ENCODE measurements around the gene POSTN.
"Not testable (repeated sequence)": the region's sequence is repeated elsewhere in the genome, so short reads cannot be mapped to it uniquely, and the experiment has no call there.

The POSTN gene

GRCh38 chr13:37596805-37597204 lies 1.8 kb downstream of the POSTN start:
- no peak for DNase-seq

DNA sequence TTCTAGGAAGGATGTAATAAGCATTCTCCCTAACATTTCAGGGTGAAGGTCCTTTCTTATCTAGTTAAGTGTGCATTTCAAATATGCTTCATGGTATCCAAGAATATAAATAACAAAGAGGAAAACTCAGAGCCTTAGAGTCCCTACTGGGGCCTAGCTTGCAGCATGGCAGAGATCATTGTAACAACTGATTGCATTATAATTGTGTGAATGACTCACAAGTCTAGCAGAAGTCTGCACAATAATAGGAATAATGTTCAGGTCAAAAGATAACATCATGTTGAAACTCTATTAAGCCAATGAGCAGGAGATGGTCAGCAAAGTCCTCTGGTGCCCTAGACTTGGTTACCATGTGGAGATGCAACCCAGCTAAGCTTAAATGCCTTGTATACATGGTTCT lies 3.4 kb downstream of the POSTN start:
- no peak for DNase-seq

DNA sequence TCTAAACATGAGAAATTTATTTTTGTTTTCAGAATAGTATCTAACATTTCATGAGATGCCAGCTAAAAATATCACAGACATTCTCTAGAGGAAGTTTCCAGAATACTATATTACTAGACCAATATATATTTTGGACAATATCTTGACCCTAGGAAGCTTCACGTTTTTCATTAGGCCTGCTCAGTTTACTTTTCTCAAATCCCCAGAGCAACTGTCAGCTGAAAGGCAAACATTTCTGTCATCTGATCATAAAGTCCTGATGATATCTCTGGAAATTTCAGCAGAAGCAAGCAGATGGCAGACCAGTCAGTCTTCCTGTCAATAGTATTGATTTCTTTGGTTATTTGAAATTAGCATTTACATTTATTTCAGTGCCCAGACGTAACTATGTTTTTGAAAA lies 4.0 kb downstream of the POSTN start:
- no peak for DNase-seq

- not testable (repeated sequence) for DNase-seq
These were observed 9.2 kb downstream of the POSTN start for GRCh38 chr13:37589381-37589780.

GRCh38 chr13:37587236-37587635 lies 11.3 kb downstream of the POSTN start:
- no peak for DNase-seq

- no peak for DNase-seq
These were observed 12.4 kb downstream of the POSTN start for GRCh38 chr13:37586164-37586563.

DNA sequence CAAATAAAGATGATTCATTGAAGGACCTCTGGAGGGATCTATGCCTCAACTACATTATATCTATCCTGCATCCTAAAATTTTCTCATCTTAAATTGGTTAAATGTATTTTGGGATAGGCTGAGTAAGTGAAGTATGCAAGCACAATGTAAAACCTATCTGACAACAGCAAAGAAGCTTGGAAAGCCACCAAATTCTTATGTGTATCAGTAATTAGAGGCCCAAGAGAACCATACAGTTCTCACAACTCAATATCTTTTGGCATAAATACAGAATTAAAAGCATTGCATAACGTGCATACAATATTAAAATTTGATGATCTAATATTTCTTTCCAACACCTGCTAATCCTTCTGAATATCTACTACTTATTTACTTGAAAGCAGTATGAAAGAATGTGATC lies 13.0 kb downstream of the POSTN start:
- DNase-seq: no peak

DNA sequence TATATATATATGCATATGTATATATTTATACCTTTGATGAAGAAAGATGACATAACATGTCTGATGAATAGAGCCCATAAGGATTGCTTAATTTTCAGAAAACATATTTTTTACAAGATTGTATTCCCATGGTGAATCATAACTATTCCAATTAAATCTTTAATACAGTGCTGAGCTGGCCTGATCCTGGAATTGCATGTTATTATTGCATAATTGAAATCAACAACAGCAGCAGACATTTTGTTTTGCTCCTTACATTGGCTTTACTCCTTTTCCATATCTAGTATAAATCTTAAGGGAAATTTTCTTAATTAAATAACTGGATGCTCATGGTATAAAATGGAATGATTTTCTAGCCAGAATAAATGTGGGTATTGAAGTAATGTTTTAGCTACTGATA lies 22.0 kb downstream of the POSTN start:
- DNase-seq: no peak

GRCh38 chr13:37565425-37565824 lies 33.1 kb downstream of the POSTN start:
- DNase-seq: no peak

- DNase-seq: no peak
These were observed 37.5 kb downstream of the POSTN start for GRCh38 chr13:37561031-37561430.

GRCh38 chr13:37560526-37560925 lies 38.0 kb downstream of the POSTN start:
- no peak for DNase-seq

DNA sequence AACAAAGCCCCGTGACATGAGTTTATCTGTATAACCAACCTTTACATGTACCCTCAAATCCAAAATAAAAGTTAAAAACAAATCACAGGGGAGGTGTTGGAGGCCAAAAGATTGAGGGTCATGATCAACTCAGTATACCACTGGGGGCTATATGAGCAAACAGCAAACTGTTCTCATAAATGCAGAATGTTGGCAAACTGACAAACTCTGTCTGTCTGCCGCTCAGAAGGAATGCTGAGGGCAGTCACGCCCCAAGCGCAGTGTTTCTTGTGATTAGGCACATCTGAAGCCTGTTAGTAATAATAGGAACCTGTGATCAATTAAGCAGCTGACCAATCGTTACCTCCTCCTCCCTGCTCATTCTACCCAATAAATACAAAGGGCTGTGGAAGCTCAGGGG lies 39.8 kb downstream of the POSTN start:
- DNase-seq: not testable (repeated sequence)

DNA sequence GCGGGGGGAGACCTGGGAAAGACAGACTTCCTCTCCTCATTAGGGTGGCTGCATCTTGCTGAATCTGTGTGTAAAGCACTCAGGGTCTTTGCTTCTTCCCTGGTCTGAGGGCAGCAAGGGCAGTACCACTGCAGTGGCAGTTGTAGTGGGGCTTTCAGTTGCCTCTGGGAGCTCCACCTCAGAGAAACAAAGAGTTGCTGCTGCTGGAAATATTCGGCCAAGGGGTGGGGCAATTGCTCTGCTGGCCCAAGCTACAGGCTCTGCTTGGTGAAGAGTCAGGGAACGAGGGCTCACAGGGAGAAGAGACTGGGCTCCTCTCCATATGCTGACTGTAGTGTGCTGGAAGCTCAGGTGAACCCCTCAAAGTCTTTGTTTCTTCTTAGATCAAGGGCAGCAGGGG lies 52.5 kb downstream of the POSTN start:
- DNase-seq: no peak

- DNase-seq: no peak
These were observed 53.6 kb downstream of the POSTN start for GRCh38 chr13:37544995-37545394.

DNA sequence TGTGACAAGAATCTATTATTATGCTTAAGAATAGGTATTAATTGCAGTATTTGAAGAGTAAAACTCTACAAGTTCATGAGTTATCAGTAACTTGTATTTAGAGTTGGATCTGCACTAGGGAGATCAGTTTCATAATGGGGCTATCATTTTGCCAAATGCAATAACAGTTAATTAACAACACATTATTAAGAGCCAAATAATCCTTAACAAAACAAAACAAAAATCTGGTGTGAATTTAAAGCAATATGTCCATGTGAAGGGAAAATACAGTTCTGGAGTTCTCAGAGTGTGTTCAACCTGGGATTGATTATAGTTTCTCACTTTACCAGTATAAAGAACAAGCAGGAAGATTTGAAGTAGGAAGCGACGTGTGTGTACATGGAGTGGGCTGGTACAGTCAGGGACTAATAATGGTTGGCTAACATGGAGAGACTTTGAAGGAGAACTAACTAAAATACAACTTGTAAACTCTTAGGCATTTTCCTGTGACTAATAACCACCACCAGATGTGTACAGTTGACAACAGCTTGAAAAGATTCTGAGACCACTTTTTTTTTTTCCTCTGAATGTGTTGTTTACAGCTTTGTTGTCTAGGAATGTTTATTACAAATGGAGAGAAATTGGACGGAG lies 58.5 kb downstream of the POSTN start:
- DNase-seq: no peak

GRCh38 chr13:37539170-37539569 lies 59.4 kb downstream of the POSTN start:
- DNase-seq: no peak

- no peak for DNase-seq
These were observed 63.1 kb downstream of the POSTN start for GRCh38 chr13:37535501-37535900.

DNA sequence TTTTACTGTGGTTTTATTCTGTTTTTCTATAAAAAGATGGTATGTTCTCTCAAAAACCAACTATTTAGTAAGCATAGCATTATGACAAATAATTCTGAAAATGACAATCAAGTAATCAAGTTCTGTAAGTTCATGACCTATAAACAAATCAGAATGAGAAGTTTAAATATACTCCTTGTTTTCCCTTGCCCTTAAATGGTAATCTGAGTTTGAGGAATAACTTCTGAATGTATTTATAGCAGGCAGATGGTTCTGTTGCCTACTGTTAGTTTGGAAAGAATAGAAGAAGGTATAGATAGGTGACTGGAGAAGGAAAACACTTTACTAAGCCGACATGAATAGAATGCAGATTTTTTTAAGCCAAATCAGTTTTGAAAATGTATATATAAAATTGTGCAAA lies 63.9 kb downstream of the POSTN start:
- DNase-seq: no peak

GRCh38 chr13:37534181-37534580 lies 64.4 kb downstream of the POSTN start:
- DNase-seq: no peak

GRCh38 chr13:37531049-37531448 lies 67.5 kb downstream of the POSTN start:
- no peak for DNase-seq

DNA sequence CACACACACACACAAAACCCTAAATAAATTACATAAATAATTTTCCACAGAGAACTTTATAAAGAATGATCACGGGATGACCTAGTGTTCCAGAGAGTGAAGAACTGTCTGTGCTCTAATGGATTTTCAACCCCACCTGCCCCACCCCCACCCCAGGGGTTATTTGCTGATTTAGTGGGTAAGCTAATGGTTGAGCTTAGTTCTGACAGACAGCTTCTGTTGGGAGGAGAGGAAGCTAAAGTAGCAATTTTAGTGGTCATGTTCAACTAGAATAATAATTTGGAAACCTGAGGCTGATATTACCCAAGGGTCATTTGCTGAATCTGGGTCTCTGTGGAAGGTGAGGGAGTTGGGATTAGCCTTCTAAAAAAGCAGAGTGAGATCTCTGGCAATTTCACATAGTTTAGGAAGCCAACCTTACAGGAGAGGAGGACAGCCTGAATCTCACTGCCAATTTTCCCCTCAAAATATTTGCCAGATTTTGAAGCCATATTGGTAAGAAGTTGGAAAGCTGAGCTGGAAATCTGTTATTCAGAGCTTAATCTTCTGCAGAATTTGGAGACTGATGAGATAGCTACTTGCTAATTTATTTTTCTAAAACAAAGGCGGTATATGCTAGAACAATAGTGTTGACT lies 68.7 kb downstream of the POSTN start:
- no peak for DNase-seq

- DNase-seq: no peak
These were observed 71.7 kb downstream of the POSTN start for GRCh38 chr13:37526710-37527473.

GRCh38 chr13:37515226-37515625 lies 83.3 kb downstream of the POSTN start:
- DNase-seq: no peak

Measured in CD4-positive, alpha-beta T cell treated with Interleukin-6 for 4 hours (primary cell).